IMR-90 (cell line): ENCODE measurements around the gene NANOG. TPM values are rescaled to one million over a fixed set of nuclear protein-coding genes. Genes with fewer than 3 reads are reported as not detected.

ENCODE experiments used
- ATAC-seq: fragments of 200-7000 bp; cut with Tn5 transposase; 2 replicates; pipeline ENCODE4 v1.9.1; 2020; ENCODE audit warnings: low read depth, mild to moderate bottlenecking, moderate library complexity
- BruUV-seq: library from RNA; stranded (reverse); fragments of 400-500 nt; replicated peaks from 2 replicates; lab custom pipeline; 2021; lab: Mats Ljungman, UMichigan
- CTCF ChIA-PET: fragments of 300-600 bp; formaldehyde crosslinking; extraction: SDS; loops from one replicate; lab custom pipeline; 2021; ENCODE audit warnings: antibody characterized with exemption; lab: Yijun Ruan, JAX
- POLR2A ChIA-PET: fragments of 300-600 bp; sonication (Branson Sonifier 250); formaldehyde crosslinking; loops from one replicate; lab custom pipeline; 2022; ENCODE audit warnings: antibody characterized with exemption; ENCODE audit not compliant: unreplicated experiment; lab: Charles Lee
- DNase-seq: peaks from one replicate; pipeline ENCODE4 v3.0.0; 2013
- H2AFZ ChIP-seq: replicated peaks from 2 replicates; pipeline ENCODE3; 2013; ENCODE audit warnings: low read length, mild to moderate bottlenecking; ENCODE audit not compliant: poor library complexity
- H2AK5ac ChIP-seq: 2 replicates; pipeline ENCODE4 v1.6.1; 2013; ENCODE audit warnings: low read depth, low read length, inconsistent platforms
- H2AK9ac ChIP-seq: replicated peaks from 2 replicates; pipeline ENCODE3; 2013; ENCODE audit warnings: mild to moderate bottlenecking, low read depth, low read length, moderate library complexity; ENCODE audit not compliant: poor library complexity
- H2BK120ac ChIP-seq: 2 replicates; pipeline ENCODE4 v1.6.1; 2013; ENCODE audit warnings: low read depth, low read length, inconsistent platforms
- H2BK15ac ChIP-seq: 3 replicates; pipeline ENCODE4 v1.6.1; 2013; ENCODE audit warnings: low read depth, low read length, inconsistent platforms
- H2BK20ac ChIP-seq: 2 replicates; pipeline ENCODE4 v1.6.1; 2013; ENCODE audit warnings: low read depth, mild to moderate bottlenecking, inconsistent platforms, low read length, moderate library complexity
- H2BK5ac ChIP-seq: 2 replicates; pipeline ENCODE4 v1.6.1; 2013; ENCODE audit warnings: mild to moderate bottlenecking, low read depth, low read length, inconsistent platforms; ENCODE audit not compliant: poor library complexity, severe bottlenecking
- H3K14ac ChIP-seq: replicated peaks from 2 replicates; pipeline ENCODE4 v1.6.1; 2013; ENCODE audit warnings: low read depth, low read length, inconsistent platforms
- H3K18ac ChIP-seq: 2 replicates; pipeline ENCODE4 v1.6.1; 2013; ENCODE audit warnings: low read depth, low read length, control low read depth
- H3K23ac ChIP-seq: 2 replicates; pipeline ENCODE4 v1.6.1; 2013; ENCODE audit warnings: low read depth, low read length, inconsistent platforms
- H3K27ac ChIP-seq: 2 replicates; pipeline ENCODE4 v1.5.1; 2013; ENCODE audit warnings: mild to moderate bottlenecking, control low read depth, low read length; ENCODE audit not compliant: insufficient read depth
- H3K27me3 ChIP-seq: 2 replicates; pipeline ENCODE4 v1.6.1; 2013; ENCODE audit warnings: low read length; ENCODE audit not compliant: control insufficient read depth, insufficient read depth
- H3K36me3 ChIP-seq: 2 replicates; pipeline ENCODE4 v1.6.1; 2013; ENCODE audit warnings: low read length, mixed read lengths; ENCODE audit not compliant: control insufficient read depth, insufficient read depth
- H3K4ac ChIP-seq: 2 replicates; pipeline ENCODE4 v1.6.1; 2013; ENCODE audit warnings: low read depth, low read length, inconsistent platforms
- H3K4me1 ChIP-seq: 2 replicates; pipeline ENCODE4 v1.6.1; 2013; ENCODE audit warnings: low read length, mixed read lengths; ENCODE audit not compliant: control insufficient read depth, insufficient read depth
- H3K4me2 ChIP-seq: 2 replicates; pipeline ENCODE4 v1.6.1; 2013; ENCODE audit warnings: low read depth, mild to moderate bottlenecking, control low read depth, low read length, moderate library complexity
- H3K4me3 ChIP-seq: 2 replicates; pipeline ENCODE4 v1.5.1; 2013; ENCODE audit warnings: low read depth, mild to moderate bottlenecking, control low read depth, low read length, moderate library complexity; ENCODE audit not compliant: insufficient read depth
- H3K56ac ChIP-seq: 2 replicates; pipeline ENCODE4 v1.6.1; 2013; ENCODE audit warnings: low read length, inconsistent platforms; ENCODE audit not compliant: insufficient read depth; ENCODE audit errors: extremely low read depth
- H3K79me1 ChIP-seq, 2 experiments: 2 replicates each; pipeline ENCODE4 v1.6.1; 2013; ENCODE audit warnings: low read length in 2 of 2, inconsistent platforms in 1 of 2, low read depth in 1 of 2
- H3K9ac ChIP-seq: 2 replicates; pipeline ENCODE4 v1.6.1; 2013; ENCODE audit warnings: low read depth, low read length, control low read depth
- H3K9me1 ChIP-seq: 2 replicates; pipeline ENCODE4 v1.6.1; 2013; ENCODE audit warnings: low read length, inconsistent platforms; ENCODE audit not compliant: insufficient read depth
- H3K9me3 ChIP-seq: 2 replicates; pipeline ENCODE4 v1.6.1; 2013; ENCODE audit warnings: low read length; ENCODE audit not compliant: control insufficient read depth, insufficient read depth
- H4K20me1 ChIP-seq: 2 replicates; pipeline ENCODE4 v1.6.1; 2013; ENCODE audit warnings: low read length, inconsistent platforms; ENCODE audit not compliant: insufficient read depth
- H4K5ac ChIP-seq: 2 replicates; pipeline ENCODE4 v1.6.1; 2013; ENCODE audit warnings: mild to moderate bottlenecking, low read depth, low read length, control low read depth
- H4K8ac ChIP-seq, 2 experiments: 2 replicates each; pipeline ENCODE4 v1.6.1; 2013; ENCODE audit warnings: low read depth in 2 of 2, low read length in 2 of 2, control low read depth in 1 of 2, inconsistent platforms in 1 of 2
- H4K91ac ChIP-seq: 2 replicates; pipeline ENCODE4 v1.6.1; 2013; ENCODE audit warnings: low read depth, low read length, inconsistent platforms; ENCODE audit not compliant: insufficient read depth
- BHLHE40 ChIP-seq: fragments of 150-350 bp; IDR thresholded peaks from 2 replicates; pipeline ENCODE4 v1.6.1; 2016; ENCODE audit warnings: mild to moderate bottlenecking, low read depth, low read length
- CEBPB ChIP-seq: IDR thresholded peaks from 2 replicates; pipeline ENCODE4 v1.6.1; 2012; ENCODE audit warnings: low read depth, low read length, improper control_type of control experiment
- CHD1 ChIP-seq: IDR thresholded peaks from 2 replicates; pipeline ENCODE4 v1.6.1; 2012; ENCODE audit warnings: low read depth, low read length, improper control_type of control experiment
- CTCF ChIP-seq: conservative IDR thresholded peaks from 2 replicates; pipeline ENCODE4 v1.5.1; 2012; ENCODE audit warnings: mild to moderate bottlenecking, low read depth, low read length, improper control_type of control experiment
- ELK1 ChIP-seq: fragments of 150-350 bp; IDR thresholded peaks from 2 replicates; pipeline ENCODE4 v1.6.1; 2016; ENCODE audit warnings: low read depth, mild to moderate bottlenecking, low read length, moderate library complexity, borderline replicate concordance
- FOS ChIP-seq: fragments of 150-350 bp; IDR thresholded peaks from 2 replicates; pipeline ENCODE4 v1.6.1; 2016; ENCODE audit warnings: low read depth, low read length
- MAFK ChIP-seq: IDR thresholded peaks from 2 replicates; pipeline ENCODE4 v1.6.1; 2012; ENCODE audit warnings: low read depth, low read length, improper control_type of control experiment
- MAZ ChIP-seq: IDR thresholded peaks from 2 replicates; pipeline ENCODE4 v1.6.1; 2012; ENCODE audit warnings: low read depth, mild to moderate bottlenecking, low read length, improper control_type of control experiment, moderate library complexity, borderline replicate concordance
- NFE2L2 ChIP-seq: fragments of 150-350 bp; IDR thresholded peaks from 2 replicates; pipeline ENCODE4 v1.6.1; 2016; ENCODE audit warnings: low read depth, mild to moderate bottlenecking, low read length
- POLR2A ChIP-seq: IDR thresholded peaks from 2 replicates; pipeline ENCODE4 v1.6.1; 2012; ENCODE audit warnings: mild to moderate bottlenecking, low read depth, low read length
- RAD21 ChIP-seq: IDR thresholded peaks from 2 replicates; pipeline ENCODE4 v1.6.1; 2012; ENCODE audit warnings: low read length, improper control_type of control experiment
- RCOR1 ChIP-seq: IDR thresholded peaks from 2 replicates; pipeline ENCODE4 v1.6.1; 2012; ENCODE audit warnings: mild to moderate bottlenecking, low read length, improper control_type of control experiment; ENCODE audit not compliant: insufficient replicate concordance
- RFX5 ChIP-seq: IDR thresholded peaks from 2 replicates; pipeline ENCODE4 v1.8.0; 2012; ENCODE audit warnings: low read depth, mild to moderate bottlenecking, low read length, moderate library complexity
- SMC3 ChIP-seq: fragments of 150-350 bp; IDR thresholded peaks from 2 replicates; pipeline ENCODE4 v1.6.1; 2016; ENCODE audit warnings: low read depth, mild to moderate bottlenecking, antibody characterized with exemption, low read length, moderate library complexity
- WGBS, 2 experiments: methylation state at CpG; one replicate each; pipeline versions ENCODE4 v1.1.5 to v1.1.7; 2013; ENCODE audit warnings: missing lambda C conversion rate in 2 of 2; ENCODE audit not compliant: insufficient read length in 1 of 2; ENCODE audit errors: extremely low coverage in 2 of 2; 5-methylcytosine and 5-hydroxymethylcytosine counted together
- dilution Hi-C: fragments of 300-500 bp; cut with HindIII; formaldehyde crosslinking; loops from one replicate; pipeline ENCODE4 v1.14.3; 2018; ENCODE audit warnings: low sequenced_read_pairs; ENCODE audit not compliant: unreplicated experiment
- in situ Hi-C: fragments of 300-500 bp; cut with MboI; formaldehyde crosslinking; loops from 3 replicates; pipeline ENCODE4 v1.14.3; 2019; ENCODE audit warnings: low sequenced_read_pairs, inconsistent platforms, mixed read lengths
- intact Hi-C: fragments of 100-400 bp; cut with micrococcal nuclease; formaldehyde crosslinking; loops from 2 replicates; pipeline ENCODE4 v1.10.0; 2022
- polyA plus RNA-seq, 3 experiments: library from polyadenylated mRNA; depleted of rRNA; stranded (reverse); fragments of >200 nt; gene quantifications; 2 replicates each; pipeline ENCODE4 v1.2.3, GENCODE V29; 2012; ENCODE audit warnings: low replicate concordance in 1 of 3
- total RNA-seq: library from RNA; depleted of rRNA; stranded (reverse); fragments of >200 nt; gene quantifications from 2 replicates; pipeline ENCODE4 v1.2.3, GENCODE V29; 2012

The NANOG gene
- total and polyA plus RNA-seq, 2 of the 4 experiments (the other 2 are of a cell fraction) = not detected

GRCh38 chr12:7844116-7844515, 54.9 kb downstream of the NANOG start:
- Histone ChIP-seq H4K20me1 (no peaks in the 10 kb centered on the region), H3K56ac (no peak overlapping the region), H3K9ac (no peak overlapping the region), H2BK120ac (no peak overlapping the region), H3K36me3 (no peaks in the 10 kb centered on the region), H3K4me1 (no peaks in the 10 kb centered on the region), H2AK9ac (no peak overlapping the region), H2BK15ac (no peak overlapping the region), H2BK20ac (no peak overlapping the region), H3K27ac (no peak overlapping the region), H3K18ac (no peak overlapping the region), H3K23ac (no peak overlapping the region), H3K9me1 (no peaks in the 10 kb centered on the region), H3K4me2 (no peak overlapping the region), H3K4ac (no peak overlapping the region), H4K5ac (no peak overlapping the region), H3K27me3 (no peaks in the 10 kb centered on the region), H4K91ac (no peak overlapping the region), H2AFZ (no peak overlapping the region), H4K8ac (no peak overlapping the region), H2BK5ac (no peak overlapping the region), H3K14ac (no peak overlapping the region), H3K9me3 (no peaks in the 10 kb centered on the region), H3K79me1 (no peaks in the 10 kb centered on the region), H2AK5ac (no peak overlapping the region), H3K4me3 (no peak overlapping the region)
- in situ Hi-C loops (no loop called here), intact Hi-C loops (no loop called here), dilution Hi-C loops (no loop called here)
- TF ChIP-seq MAFK (no peak; the same call in 1 of the 2 replicates), MAZ (no peak), RCOR1 (no peak), ELK1 (no peak), CEBPB (no peak), BHLHE40 (no peak), CTCF (no peak), SMC3 (no peak), RFX5 (no peak), CHD1 (no peak), NFE2L2 (no peak), POLR2A (no peak), RAD21 (no peak), FOS (no peak)
- ATAC-seq (no peak), DNase-seq (peak; percentile 63)
- POLR2A ChIA-PET = no interaction called here
- WGBS, 2 experiments = no CpG with 5 or more reads among the region's 5 CpGs
- no TSS peak for BruUV-seq
- CTCF ChIA-PET = interaction anchor here (0.6 to 0.7 kb wide), 2 partner anchors 10 to 11 kb away, joined by 3 to 8 read pairs; no protein-coding TSS in a partner anchor
